Heart left ventricle (tissue), 16 donors: Measurements from ENCODE around the gene RHOH. TPM values are rescaled to one million over a fixed set of nuclear protein-coding genes. Genes with fewer than 3 reads are reported as not detected.

ENCODE experiments used
- ATAC-seq, 4 donors: fragments of 200-7000 bp; cut with Tn5 transposase; one replicate each; pipeline ENCODE4 v1.9.1; 2020 to 2022; ENCODE audit warnings: moderate library complexity in 4 of 4, mild to moderate bottlenecking in 3 of 4, moderate number of reproducible peaks in 1 of 4
- DNase-seq, 5 donors: peaks; one replicate each; pipeline ENCODE4 v3.0.0-alpha.2; 2020
- H3K27ac ChIP-seq, 12 donors: fragments of 200-600 bp; sonication (generic) in 4 of 12; one replicate each; pipeline versions ENCODE4 v1.5.0 to v1.8.0; 2016 to 2022; ENCODE audit warnings: mild to moderate bottlenecking in 2 of 12
- H3K27me3 ChIP-seq, 9 donors: fragments of 200-600 bp; sonication (generic) in 2 of 9; one replicate each; pipeline versions ENCODE4 v1.5.1 to v1.8.0; 2016 to 2022; ENCODE audit warnings: mild to moderate bottlenecking in 3 of 9
- H3K36me3 ChIP-seq, 9 donors: fragments of 200-600 bp; sonication (generic) in 2 of 9; one replicate each; pipeline versions ENCODE4 v1.5.0 to v1.8.0; 2018 to 2022; ENCODE audit warnings: mild to moderate bottlenecking in 2 of 9
- H3K4me1 ChIP-seq, 12 donors: fragments of 200-600 bp; sonication (generic) in 4 of 12; one replicate each; pipeline versions ENCODE4 v1.5.0 to v1.8.0; 2016 to 2022; ENCODE audit warnings: mild to moderate bottlenecking in 3 of 12
- H3K4me3 ChIP-seq, 12 donors: fragments of 200-600 bp; sonication (generic) in 4 of 12; one replicate each; pipeline versions ENCODE4 v1.5.0 to v1.8.0; 2017 to 2022; ENCODE audit warnings: mild to moderate bottlenecking in 9 of 12, moderate library complexity in 4 of 12
- H3K9me3 ChIP-seq, 12 donors: fragments of 200-600 bp; sonication (generic) in 4 of 12; one replicate each; pipeline versions ENCODE4 v1.5.0 to v1.8.0; 2016 to 2022; ENCODE audit warnings: mild to moderate bottlenecking in 1 of 12
- CTCF ChIP-seq, 12 donors: fragments of 200-600 bp; sonication (generic) in 4 of 12; IDR thresholded peaks; one replicate each; pipeline versions ENCODE4 v1.5.0 to v1.8.0; 2018 to 2022; ENCODE audit warnings: antibody characterized with exemption in 12 of 12, mild to moderate bottlenecking in 5 of 12
- POLR2A ChIP-seq, 2 donors: fragments of 450-650 bp; IDR thresholded peaks; one replicate each; pipeline ENCODE4 v1.6.1; 2017; ENCODE audit warnings: antibody characterized with exemption in 2 of 2, mild to moderate bottlenecking in 2 of 2, moderate library complexity in 2 of 2
- WGBS, 4 donors: extraction: QIAGEN DNeasy Blood & Tissue Kit in 2 of 4; methylation state at CpG; one replicate each; pipeline versions ENCODE4 v1.1.5 to v1.1.7; 2013 to 2018; 5-methylcytosine and 5-hydroxymethylcytosine counted together
- intact Hi-C, 10 donors: fragments of 100-400 bp; cut with DNase I; formaldehyde crosslinking; loops; one replicate each; pipeline versions ENCODE4 v1.11.1 to v1.14.2; 2022
- polyA plus RNA-seq, 2 donors: library from polyadenylated mRNA; stranded (reverse); fragments of 200-250 nt; gene quantifications; one replicate each; pipeline ENCODE4 v1.2.3, GENCODE V29; 2013
- total RNA-seq, 9 donors: library from RNA; depleted of rRNA in 2 of 9; stranded (reverse); fragments of >200 nt in 2 of 9; fragmentation: NEBNext Ultra II Directional in 3 of 9; extraction: Animal tissue kit (Norgen Biotek cat#: 25700) in 3 of 9; gene quantifications; one replicate each; pipeline versions ENCODE4 v1.1.0 to v1.2.4, GENCODE V29; 2016 to 2023
- donor health status: ischemic (EF 13 %, LVEDD 7.1; RV severe dilation, severe dysfunction).
- donor health status: healthy with polysubstance abuse.
- donor health status: DM: no; HTN: yes; CAD: no.
- donor health status: DM: no; HTN: no; CAD: no.
- donor health status: ischemic (EF 25% LVEDD 6.9; RV normal size, moderate dysfunction).
- donor health status: ischemic (EF 25% LVEDD 5.7; RV mildly dilated, moderate dysfunction).
- donor health status: healthy.
- donor health status: DM: yes; HTN: yes; CAD: no.
- donor health status: ischemic (EF 35%, LVEDD 5.7; RV mildly dilated, moderate dysfunction).
- donor health status: nonischemic (EF 11% LVEDD 7.7; RV severe dilation, severe dysfunction).
- donor health status: DM: yes; HTN: yes; CAD: no.
- donor health status: PGD.
- donor health status: ischemic (EF 29% LVEDD 5.4; RV normal size, mild dysfunction).
- donor health status: nonischemic (EF 23%, LVEDD 6.1; RV moderate dilation, normal function).

Gene RHOH
- total and polyA plus RNA-seq, 11 donors, result 0.30 to 6.6 (median 0.59) TPM; not detected in 5

- Histone ChIP-seq H3K4me1 (peaks cover 0 to 59% (median 0%) of the 10 kb centered on the region in 12 donors), H3K27me3 (peaks cover 0 to 7% (median 0%) of the 10 kb centered on the region in 9 donors), H3K27ac (peak overlapping the region in 1 of 12 donors; percentile 89), H3K36me3 (no peaks in the 10 kb centered on the region), H3K4me3 (peak overlapping the region in 1 of 12 donors; percentile 54), H3K9me3 (no peaks in the 10 kb centered on the region)
- WGBS, 4 donors, result 83 to 86% (median 84%) methylated on average over 3 of the region's 3 CpGs
- intact Hi-C loops, result no loop called here
- DNase-seq (no peak), ATAC-seq (no peak)
- TF ChIP-seq POLR2A (IDR thresholded peaks at IDR 0.05) (no peak), CTCF (IDR thresholded peaks at IDR 0.05) (no peak)
Observed at GRCh38 chr4:40202474-40202873, 5.6 kb downstream of the RHOH start.

- peaks cover 0 to 53% (median 0%) of the 10 kb centered on the region in 12 donors for H3K4me1 ChIP-seq
- no peak for DNase-seq
- H3K4me3 ChIP-seq, result peak overlapping the region in 1 of 12 donors; percentile 54
- no peak for ATAC-seq
- H3K36me3 ChIP-seq, result no peaks in the 10 kb centered on the region
- peaks cover 0 to 3% (median 0%) of the 10 kb centered on the region in 9 donors for H3K27me3 ChIP-seq
- WGBS, 4 donors, result 85 to 91% (median 90%) methylated on average over 9 of the region's 9 CpGs
- TF ChIP-seq CTCF (IDR thresholded peaks at IDR 0.05) (no peak), POLR2A (IDR thresholded peaks at IDR 0.05) (no peak)
- peak overlapping the region in 2 of 12 donors; percentile 5 to 89 for H3K27ac ChIP-seq
- intact Hi-C loops, result no loop called here
- H3K9me3 ChIP-seq, result no peaks in the 10 kb centered on the region
Observed at GRCh38 chr4:40204507-40205258, 7.9 kb downstream of the RHOH start.

- H3K27me3 ChIP-seq, result peaks cover 0 to 3% (median 0%) of the 10 kb centered on the region in 9 donors
- peak overlapping the region in 1 of 12 donors; percentile 49 for H3K4me3 ChIP-seq
- 67 to 82% (median 76%) methylated on average over 6 of the region's 6 CpGs for WGBS, 4 donors
- intact Hi-C loops, result no loop called here
- no peaks in the 10 kb centered on the region for H3K9me3 ChIP-seq
- peaks cover 0 to 53% (median 0%) of the 10 kb centered on the region in 12 donors for H3K4me1 ChIP-seq
- H3K27ac ChIP-seq, result peak overlapping the region in 2 of 12 donors; percentile 5 to 89
- no peaks in the 10 kb centered on the region for H3K36me3 ChIP-seq
- ATAC-seq, result peak in 3 of 4 donors; percentile 58 to 72 (median 59)
- no peak for DNase-seq
- TF ChIP-seq POLR2A (IDR thresholded peaks at IDR 0.05) (no peak), CTCF (IDR thresholded peaks at IDR 0.05) (no peak)
Observed at GRCh38 chr4:40205259-40206198, 8.7 kb downstream of the RHOH start.

GRCh38 chr4:40206426-40206825, 9.6 kb downstream of the RHOH start:
- no peaks in the 10 kb centered on the region for H3K9me3 ChIP-seq
- H3K27ac ChIP-seq, result peak overlapping the region in 1 of 12 donors; percentile 89
- ATAC-seq, result no peak
- no peak for TF ChIP-seq POLR2A (IDR thresholded peaks at IDR 0.05)
- no peak for TF ChIP-seq CTCF (IDR thresholded peaks at IDR 0.05)
- H3K36me3 ChIP-seq, result no peaks in the 10 kb centered on the region
- H3K27me3 ChIP-seq, result peaks cover 0 to 3% (median 0%) of the 10 kb centered on the region in 9 donors
- intact Hi-C loops, result no loop called here
- peak overlapping the region in 1 of 12 donors; percentile 49 for H3K4me3 ChIP-seq
- peaks cover 0 to 51% (median 0%) of the 10 kb centered on the region in 12 donors for H3K4me1 ChIP-seq
- DNase-seq, result no peak
- 48 to 55% (median 54%) methylated on average over 2 of the region's 2 CpGs for whole genome bisulfite sequencing, 4 donors
